ENCODE measurements around the gene SLC39A7.

GRCh38 chr6:33168284-33168601 lies 32.4 kb upstream of the SLC39A7 start:
- no peak for TF ChIP-seq CTCF (conservative IDR thresholded peaks at IDR 0.05; ENCODE audit: low read depth, low read length)
- TF ChIP-seq RFX5 (IDR thresholded peaks at IDR 0.05; ENCODE audit: low read depth, low read length): no peak
- no peak for TF ChIP-seq USF2 (IDR thresholded peaks at IDR 0.05; ENCODE audit: low read depth, low read length)
- no peak for TF ChIP-seq MXI1 (IDR thresholded peaks at IDR 0.05; ENCODE audit: borderline replicate concordance, low read depth, low read length)
- no peak for TF ChIP-seq MAZ (IDR thresholded peaks at IDR 0.05; ENCODE audit: borderline replicate concordance, low read depth, low read length)
- TF ChIP-seq SMC3 (IDR thresholded peaks at IDR 0.05; ENCODE audit: low read depth, low read length): no peak
- TF ChIP-seq ELK1 (IDR thresholded peaks at IDR 0.05; ENCODE audit: borderline replicate concordance, low read depth, low read length): no peak
- TF ChIP-seq NFE2L2 (IDR thresholded peaks at IDR 0.05; ENCODE audit: low read depth, low read length): no peak
- TF ChIP-seq POLR2A (IDR thresholded peaks at IDR 0.05; ENCODE audit: low read depth, low read length): no peak
- no peak for TF ChIP-seq RAD21 (IDR thresholded peaks at IDR 0.05; ENCODE audit: low read length)

All from IMR-90 (cell line).